Natural killer cell (primary cell): ENCODE data around the gene ANXA11. TPM values are rescaled to one million over a fixed set of nuclear protein-coding genes. Genes with fewer than 3 reads are reported as not detected.

Experiments used
- ATAC-seq, 3 donors: fragments of 150-1000 bp in 2 of 3; fragments of 200-7000 bp in 1 of 3; cut with Tn5 transposase; 1 replicate in 1 of 3; 2 replicates in 2 of 3; pipeline ENCODE4 v1.10.0; 2021; ENCODE audit warnings: mild to moderate bottlenecking in 2 of 3, moderate library complexity in 2 of 3
- DNase-seq, 2 donors: peaks; one replicate each; pipeline versions ENCODE4 v3.0.0 to v3.0.0-alpha.2; 2013 to 2021; ENCODE audit warnings: mixed read lengths in 1 of 2
- H3K27ac ChIP-seq: one replicate; pipeline ENCODE4 v1.5.1; 2013; ENCODE audit warnings: mild to moderate bottlenecking, low read length
- H3K27me3 ChIP-seq: one replicate; pipeline ENCODE4 v1.6.1; 2013; ENCODE audit warnings: low read length; ENCODE audit not compliant: control insufficient read depth, insufficient read depth
- H3K36me3 ChIP-seq: one replicate; pipeline ENCODE4 v1.6.1; 2013; ENCODE audit warnings: low read length; ENCODE audit not compliant: control insufficient read depth, insufficient read depth
- H3K4me1 ChIP-seq: one replicate; pipeline ENCODE4 v1.6.1; 2013; ENCODE audit warnings: low read length; ENCODE audit not compliant: control insufficient read depth, insufficient read depth
- H3K4me3 ChIP-seq: one replicate; pipeline ENCODE4 v1.5.1; 2013; ENCODE audit warnings: low read length
- H3K9me3 ChIP-seq: one replicate; pipeline ENCODE4 v1.6.1; 2013; ENCODE audit warnings: low read length; ENCODE audit not compliant: control insufficient read depth, insufficient read depth
- H3K27ac Mint-ChIP-seq, 2 donors: one replicate each; pipeline ENCODE4 v1.8.0; 2022; ENCODE audit warnings: mild to moderate bottlenecking in 2 of 2, mixed read lengths in 2 of 2, moderate library complexity in 1 of 2
- H3K27me3 Mint-ChIP-seq, 2 donors: one replicate each; pipeline ENCODE4 v1.8.0; 2022; ENCODE audit warnings: low read depth in 2 of 2, mixed read lengths in 2 of 2
- H3K36me3 Mint-ChIP-seq: one replicate; pipeline ENCODE4 v1.8.0; 2022; ENCODE audit warnings: mixed read lengths
- H3K4me1 Mint-ChIP-seq, 2 donors: one replicate each; pipeline ENCODE4 v1.8.0; 2022; ENCODE audit warnings: mixed read lengths in 2 of 2
- H3K4me3 Mint-ChIP-seq: one replicate; pipeline ENCODE4 v1.8.0; 2022; ENCODE audit warnings: mild to moderate bottlenecking, moderate library complexity, mixed read lengths
- H3K9me3 Mint-ChIP-seq, 2 donors: one replicate each; pipeline ENCODE4 v1.8.0; 2022; ENCODE audit warnings: mixed read lengths in 2 of 2
- CTCF ChIP-seq: fragments of 200-600 bp; IDR thresholded peaks from one replicate; pipeline ENCODE4 v1.8.0; 2022; ENCODE audit warnings: antibody characterized with exemption
- WGBS: methylation state at CpG from one replicate; pipeline ENCODE4 v1.1.7; 2013; ENCODE audit warnings: missing lambda C conversion rate; ENCODE audit not compliant: insufficient coverage; 5-methylcytosine and 5-hydroxymethylcytosine counted together
- intact Hi-C: fragments of 100-400 bp; cut with micrococcal nuclease; formaldehyde crosslinking; loops from one replicate; pipeline ENCODE4 v1.14.2; 2022
- total RNA-seq, 4 donors: library from RNA; stranded (reverse); fragments of 120-200 nt in 1 of 4; gene quantifications; one replicate each; pipeline versions ENCODE4 v1.2.3 to v1.2.4, GENCODE V29; 2013 to 2022

ANXA11 gene
- total RNA-seq, 3 donors from 2014 or later (not counting 1 experiment from before 2014, with no cell fraction given) = 213 to 264 (median 245) TPM

- no peak for DNase-seq
- Mint-ChIP-seq H3K27me3 (peaks cover 17 to 18% of the 10 kb centered on the region in 2 donors), H3K4me1 (peaks cover 18 to 23% of the 10 kb centered on the region in 2 donors), H3K9me3 (no peaks in the 10 kb centered on the region), H3K36me3 (no peaks in the 10 kb centered on the region), H3K4me3 (no peak overlapping the region), H3K27ac (no peak overlapping the region)
- no peak for ATAC-seq
- 72% methylated on average over 17 of the region's 19 CpGs for WGBS
- peaks cover 17% of the 10 kb centered on the region for H3K4me1 ChIP-seq
- H3K36me3 ChIP-seq = no peaks in the 10 kb centered on the region
- H3K27me3 ChIP-seq = no peaks in the 10 kb centered on the region
- no peak overlapping the region for H3K27ac ChIP-seq
- intact Hi-C loops = no loop called here
- H3K4me3 ChIP-seq = no peak overlapping the region
- H3K9me3 ChIP-seq = no peaks in the 10 kb centered on the region
- TF ChIP-seq CTCF = no peak
Observed at GRCh38 chr10:80141696-80142460, 63.5 kb downstream of the ANXA11 start.

- Histone ChIP-seq H3K27ac (no peak overlapping the region), H3K4me3 (no peak overlapping the region), H3K27me3 (no peaks in the 10 kb centered on the region), H3K4me1 (peaks cover 17% of the 10 kb centered on the region), H3K36me3 (no peaks in the 10 kb centered on the region), H3K9me3 (no peaks in the 10 kb centered on the region)
- DNase-seq = no peak
- Mint-ChIP-seq H3K27me3 (peaks cover 17 to 18% of the 10 kb centered on the region in 2 donors), H3K4me3 (no peak overlapping the region), H3K27ac (peak overlapping the region in 1 of 2 donors; percentile 40), H3K9me3 (no peaks in the 10 kb centered on the region), H3K4me1 (peaks cover 13 to 17% of the 10 kb centered on the region in 2 donors), H3K36me3 (no peaks in the 10 kb centered on the region)
- 87% methylated on average over 7 of the region's 7 CpGs for WGBS
- intact Hi-C loops = no loop called here
- no peak for TF ChIP-seq CTCF
- no peak for ATAC-seq
Observed at GRCh38 chr10:80140251-80140650, 65.1 kb downstream of the ANXA11 start.

GRCh38 chr10:80139265-80139664 is 66.1 kb downstream of the ANXA11 start:
- intact Hi-C loops = no loop called here
- Histone ChIP-seq H3K27ac (no peak overlapping the region), H3K9me3 (no peaks in the 10 kb centered on the region), H3K4me1 (peaks cover 9% of the 10 kb centered on the region), H3K4me3 (no peak overlapping the region), H3K36me3 (no peaks in the 10 kb centered on the region), H3K27me3 (no peaks in the 10 kb centered on the region)
- H3K9me3 Mint-ChIP-seq = no peaks in the 10 kb centered on the region
- H3K36me3 Mint-ChIP-seq = no peaks in the 10 kb centered on the region
- no peak overlapping the region for H3K27ac Mint-ChIP-seq
- no peak for DNase-seq
- ATAC-seq = no peak
- 88% methylated on average over 2 of the region's 2 CpGs for WGBS
- H3K27me3 Mint-ChIP-seq = peaks cover 20 to 25% of the 10 kb centered on the region in 2 donors
- TF ChIP-seq CTCF = no peak
- peaks cover 5 to 8% of the 10 kb centered on the region in 2 donors for H3K4me1 Mint-ChIP-seq
- no peak overlapping the region for H3K4me3 Mint-ChIP-seq

GRCh38 chr10:80137920-80138319 is 67.4 kb downstream of the ANXA11 start:
- WGBS = 69% methylated on average over 4 of the region's 4 CpGs

More at GRCh38 chr10:80137920-80138319, 67.4 kb downstream of the ANXA11 start:
- intact Hi-C loops = no loop called here
- Mint-ChIP-seq H3K36me3 (no peaks in the 10 kb centered on the region), H3K4me1 (no peaks in the 10 kb centered on the region), H3K27me3 (peaks cover 29 to 31% of the 10 kb centered on the region in 2 donors), H3K4me3 (no peak overlapping the region), H3K9me3 (no peaks in the 10 kb centered on the region), H3K27ac (no peak overlapping the region)
- Histone ChIP-seq H3K9me3 (no peaks in the 10 kb centered on the region), H3K4me1 (no peaks in the 10 kb centered on the region), H3K36me3 (no peaks in the 10 kb centered on the region), H3K4me3 (no peak overlapping the region), H3K27ac (no peak overlapping the region), H3K27me3 (no peaks in the 10 kb centered on the region)
- no peak for DNase-seq
- ATAC-seq = no peak
- no peak for TF ChIP-seq CTCF
